Endothelial cell of umbilical vein (primary cell): ENCODE measurements around the gene FOXN1. TPM values are rescaled to one million over a fixed set of nuclear protein-coding genes. Genes with fewer than 3 reads are reported as not detected.

Experiments
- BruUV-seq: library from RNA; stranded (reverse); fragments of 400-500 nt; replicated peaks from 2 replicates; lab custom pipeline; 2021; lab: Mats Ljungman, UMichigan
- CTCF ChIA-PET: fragments of 300-600, 350-600 bp; sonication (Branson Sonifier 250); formaldehyde crosslinking; loops from one replicate; lab custom pipeline; 2021; ENCODE audit warnings: antibody characterized with exemption, inconsistent platforms; lab: Charles Lee
- POLR2A ChIA-PET: fragments of 300-600, 350-600 bp; sonication (Branson Sonifier 250); formaldehyde crosslinking; loops from one replicate; lab custom pipeline; 2021; ENCODE audit warnings: antibody characterized with exemption, inconsistent platforms; lab: Charles Lee
- DNase-seq: peaks from one replicate; pipeline ENCODE4 v3.0.0-alpha.2; 2011; ENCODE audit warnings: low read depth, low spot score
- FAIRE-seq: peaks from 2 replicates; lab custom pipeline; 2011; peaks lifted over from hg19 to GRCh38; lab: Jason Lieb, UNC
- H2AFZ ChIP-seq: 2 replicates; pipeline ENCODE4 v1.6.0; 2012; ENCODE audit warnings: low read depth, low read length, control low read depth, inconsistent platforms
- H3K27ac ChIP-seq: 2 replicates; pipeline ENCODE4 v1.5.1; 2011; ENCODE audit warnings: low read depth, mild to moderate bottlenecking, control low read depth, low read length, moderate library complexity; ENCODE audit not compliant: insufficient read depth
- H3K27me3 ChIP-seq, 2 experiments: 2 replicates each; pipeline versions ENCODE4 v1.6.0 to v1.6.1; 2011; ENCODE audit warnings: low read length in 2 of 2, mixed read lengths in 1 of 2; ENCODE audit not compliant: control insufficient read depth in 2 of 2, insufficient read depth in 2 of 2
- H3K36me3 ChIP-seq, 2 experiments: 2 replicates in 1 of 2; 3 replicates in 1 of 2; pipeline ENCODE4 v1.5.1; 2011; ENCODE audit warnings: low read length in 2 of 2, mild to moderate bottlenecking in 1 of 2, moderate library complexity in 1 of 2; ENCODE audit not compliant: control insufficient read depth in 2 of 2, insufficient read depth in 2 of 2; ENCODE audit errors: extremely low read depth in 1 of 2
- H3K4me1 ChIP-seq: 3 replicates; pipeline ENCODE4 v1.5.1; 2011; ENCODE audit warnings: mild to moderate bottlenecking, low read length; ENCODE audit not compliant: control insufficient read depth, insufficient read depth; ENCODE audit errors: extremely low read depth
- H3K4me2 ChIP-seq: 2 replicates; pipeline ENCODE4 v1.6.1; 2011; ENCODE audit warnings: low read length, control low read depth, mixed read lengths; ENCODE audit not compliant: insufficient read depth
- H3K4me3 ChIP-seq, 3 experiments: fragments of 200-600 bp in 1 of 3; sonication (generic), shearing (Covaris generic) in 1 of 3; replicated peaks in 1 of 3; 2 replicates each; pipeline ENCODE4 v1.5.1; 2011 to 2016; ENCODE audit warnings: control low read depth in 3 of 3, low read length in 3 of 3, mild to moderate bottlenecking in 2 of 3, inconsistent platforms in 1 of 3, low read depth in 1 of 3, moderate library complexity in 1 of 3; ENCODE audit not compliant: insufficient read depth in 1 of 3
- H3K79me2 ChIP-seq: 2 replicates; pipeline ENCODE4 v1.6.0; 2012; ENCODE audit warnings: low read length, inconsistent platforms; ENCODE audit not compliant: control insufficient read depth, insufficient read depth
- H3K9ac ChIP-seq: replicated peaks from 2 replicates; pipeline ENCODE3; 2011; ENCODE audit warnings: low read length, control low read depth; ENCODE audit not compliant: insufficient read depth; ENCODE audit errors: extremely low read depth
- H3K9me1 ChIP-seq: replicated peaks from 3 replicates; pipeline ENCODE4 v1.6.0; 2011; ENCODE audit warnings: mild to moderate bottlenecking, low read length; ENCODE audit not compliant: control insufficient read depth, insufficient read depth; ENCODE audit errors: extremely low read depth
- H3K9me3 ChIP-seq: replicated peaks from 2 replicates; pipeline ENCODE4 v1.5.1; 2012; ENCODE audit warnings: low read length, inconsistent platforms; ENCODE audit not compliant: control insufficient read depth, insufficient read depth
- H4K20me1 ChIP-seq: replicated peaks from 2 replicates; pipeline ENCODE3; 2011; ENCODE audit warnings: mild to moderate bottlenecking, low read length; ENCODE audit not compliant: control insufficient read depth, insufficient read depth; ENCODE audit errors: extremely low read depth
- FOS ChIP-seq: IDR thresholded peaks from 2 replicates; pipeline ENCODE4 v1.6.1; 2011; ENCODE audit warnings: mild to moderate bottlenecking, low read length, moderate library complexity, borderline replicate concordance; ENCODE audit not compliant: insufficient read depth
- JUN ChIP-seq: IDR thresholded peaks from 2 replicates; pipeline ENCODE4 v1.6.1; 2011; ENCODE audit warnings: borderline replicate concordance, low read depth; ENCODE audit not compliant: insufficient read length, insufficient read depth
- MYC ChIP-seq: IDR thresholded peaks from one replicate; pipeline ENCODE4 v1.6.1; 2011; ENCODE audit warnings: mild to moderate bottlenecking, low read depth, low read length
- POLR2A ChIP-seq: IDR thresholded peaks from 2 replicates; pipeline ENCODE4 v1.6.1; 2012; ENCODE audit warnings: low read depth, mild to moderate bottlenecking, control low read depth, low read length
- POLR2AphosphoS5 ChIP-seq: IDR thresholded peaks from 2 replicates; pipeline ENCODE4 v1.6.1; 2012; ENCODE audit warnings: low read depth, mild to moderate bottlenecking, control low read depth, low read length, moderate library complexity; ENCODE audit not compliant: insufficient read depth
- dilution Hi-C: fragments of 300-500 bp; cut with MboI; formaldehyde crosslinking; loops from one replicate; pipeline ENCODE4 v1.15.0; 2019; ENCODE audit warnings: low sequenced_read_pairs; ENCODE audit not compliant: extremely low pct_ligation_motif_present
- intact Hi-C: fragments of 100-400 bp; cut with micrococcal nuclease; formaldehyde crosslinking; loops from one replicate; pipeline ENCODE4 v1.10.0; 2022
- polyA plus RNA-seq, 4 experiments: library from polyadenylated mRNA; depleted of rRNA in 3 of 4; stranded (reverse) in 3 of 4; unstranded in 1 of 4; fragments of >200 nt; gene quantifications; 2 replicates each; pipeline versions ENCODE4 v1.2.1 to v1.2.3, GENCODE V29; 2011 to 2012; ENCODE audit warnings: missing spikeins in 1 of 4
- total RNA-seq: library from RNA; stranded (reverse); gene quantifications from 2 replicates; pipeline ENCODE4 v1.2.3, GENCODE V29; 2021
- TF ChIP-seq, protein P1 (sequence below): IDR thresholded peaks from 2 replicates; pipeline ENCODE4 v1.6.1; 2011; ENCODE audit not compliant: insufficient read depth, insufficient read length
- TF ChIP-seq, protein P2 (sequence below), 2 donors: IDR thresholded peaks; 1 replicate in 1 of 2; 2 replicates in 1 of 2; pipeline ENCODE4 v1.5.1; 2011; ENCODE audit warnings: low read length in 2 of 2, mild to moderate bottlenecking in 2 of 2, moderate library complexity in 2 of 2, control low read depth in 1 of 2, inconsistent platforms in 1 of 2, low read depth in 1 of 2; ENCODE audit not compliant: insufficient read depth in 1 of 2; ENCODE audit errors: extremely low read depth in 1 of 2

FOXN1 gene
- total and polyA plus RNA-seq, 2 donors (not counting 3 experiments of a cell fraction or from before 2014, with no cell fraction given) = not detected

GRCh38 chr17:28545787-28546415 lies 39.8 kb downstream of the FOXN1 start:
- no peak for TF ChIP-seq POLR2A
- TF ChIP-seq JUN = no peak
- TF ChIP-seq, protein P1, sequence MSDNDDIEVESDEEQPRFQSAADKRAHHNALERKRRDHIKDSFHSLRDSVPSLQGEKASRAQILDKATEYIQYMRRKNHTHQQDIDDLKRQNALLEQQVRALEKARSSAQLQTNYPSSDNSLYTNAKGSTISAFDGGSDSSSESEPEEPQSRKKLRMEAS = no peak
- no peak for TF ChIP-seq POLR2AphosphoS5
- TF ChIP-seq FOS = no peak
- TF ChIP-seq, protein P2, sequence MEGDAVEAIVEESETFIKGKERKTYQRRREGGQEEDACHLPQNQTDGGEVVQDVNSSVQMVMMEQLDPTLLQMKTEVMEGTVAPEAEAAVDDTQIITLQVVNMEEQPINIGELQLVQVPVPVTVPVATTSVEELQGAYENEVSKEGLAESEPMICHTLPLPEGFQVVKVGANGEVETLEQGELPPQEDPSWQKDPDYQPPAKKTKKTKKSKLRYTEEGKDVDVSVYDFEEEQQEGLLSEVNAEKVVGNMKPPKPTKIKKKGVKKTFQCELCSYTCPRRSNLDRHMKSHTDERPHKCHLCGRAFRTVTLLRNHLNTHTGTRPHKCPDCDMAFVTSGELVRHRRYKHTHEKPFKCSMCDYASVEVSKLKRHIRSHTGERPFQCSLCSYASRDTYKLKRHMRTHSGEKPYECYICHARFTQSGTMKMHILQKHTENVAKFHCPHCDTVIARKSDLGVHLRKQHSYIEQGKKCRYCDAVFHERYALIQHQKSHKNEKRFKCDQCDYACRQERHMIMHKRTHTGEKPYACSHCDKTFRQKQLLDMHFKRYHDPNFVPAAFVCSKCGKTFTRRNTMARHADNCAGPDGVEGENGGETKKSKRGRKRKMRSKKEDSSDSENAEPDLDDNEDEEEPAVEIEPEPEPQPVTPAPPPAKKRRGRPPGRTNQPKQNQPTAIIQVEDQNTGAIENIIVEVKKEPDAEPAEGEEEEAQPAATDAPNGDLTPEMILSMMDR (IDR thresholded peaks at IDR 0.05; ENCODE audit: extremely low read depth in 1 of 2, insufficient read depth in 1 of 2, low read depth in 1 of 2, low read length in 2 of 2) = no peak
- TF ChIP-seq MYC = no peak
- H3K9me1 ChIP-seq = no peaks in the 10 kb centered on the region
- no peaks in the 10 kb centered on the region for H3K9me3 ChIP-seq
- no peaks in the 10 kb centered on the region for H3K4me1 ChIP-seq
- no peak overlapping the region for H3K4me2 ChIP-seq
- intact Hi-C loops = no loop called here
- FAIRE-seq = no peak
- H3K27me3 ChIP-seq = no peaks in the 10 kb centered on the region
- no TSS peak for BruUV-seq
- POLR2A ChIA-PET = interaction anchor here (1.0 kb wide), 1 partner anchor 25 kb away, joined by 5 read pairs; the partner anchor contains the start of gene PIGS
- H2AFZ ChIP-seq = no peak overlapping the region
- no peaks in the 10 kb centered on the region for H4K20me1 ChIP-seq
- CTCF ChIA-PET = interaction anchor here (0.6 to 3.9 kb wide), 5 partner anchors 11 to 67 kb away, joined by 3 to 16 read pairs (median 5); partner anchors contain the start of gene PIGS
- dilution Hi-C loops = no loop called here
- no peak overlapping the region for H3K4me3 ChIP-seq
- H3K79me2 ChIP-seq = no peaks in the 10 kb centered on the region
- no peak overlapping the region for H3K9ac ChIP-seq
- H3K27ac ChIP-seq = no peak overlapping the region
- DNase-seq = no peak
- H3K36me3 ChIP-seq = peaks cover 0 to 10% of the 10 kb centered on the region in 2 experiments
